Activated B cell treated with CpG ODN at 0.5 μM for 24 hours (primary cell): ENCODE measurements around the gene PRKACA. TPM values are rescaled to one million over a fixed set of nuclear protein-coding genes. Genes with fewer than 3 reads are reported as not detected.

Experiments used
- ATAC-seq: fragments of 200-7000 bp; cut with Tn5 transposase; one replicate; pipeline ENCODE4 v1.10.0; 2021; ENCODE audit warnings: low read depth, mild to moderate bottlenecking, moderate library complexity
- CTCF ChIA-PET: fragments of 350-600 bp; sonication (Branson Sonifier 250); formaldehyde crosslinking; loops from one replicate; lab custom pipeline; 2021; ENCODE audit warnings: antibody characterized with exemption; lab: Charles Lee
- POLR2A ChIA-PET: fragments of 350-600 bp; sonication (Branson Sonifier 250); formaldehyde crosslinking; loops from one replicate; lab custom pipeline; 2021; ENCODE audit warnings: antibody characterized with exemption; lab: Charles Lee
- DNase-seq: peaks from one replicate; pipeline ENCODE4 v3.0.0; 2022
- H3K27ac Mint-ChIP-seq: one replicate; pipeline ENCODE4 v1.8.0; 2020; ENCODE audit warnings: mixed read lengths
- H3K27me3 Mint-ChIP-seq: one replicate; pipeline ENCODE4 v1.8.0; 2021; ENCODE audit warnings: mixed read lengths
- H3K36me3 Mint-ChIP-seq: one replicate; pipeline ENCODE4 v1.8.0; 2021; ENCODE audit warnings: low read depth, mixed read lengths
- H3K4me1 Mint-ChIP-seq: one replicate; pipeline ENCODE4 v1.8.0; 2021; ENCODE audit warnings: mixed read lengths
- H3K4me3 Mint-ChIP-seq: one replicate; pipeline ENCODE4 v1.8.0; 2020; ENCODE audit warnings: mild to moderate bottlenecking, mixed read lengths
- H3K9me3 Mint-ChIP-seq: one replicate; pipeline ENCODE4 v1.8.0; 2020; ENCODE audit warnings: mixed read lengths
- intact Hi-C: fragments of 100-400 bp; cut with micrococcal nuclease; formaldehyde crosslinking; loops from one replicate; pipeline ENCODE4 v1.15.1; 2024
- total RNA-seq: library from RNA; stranded (reverse); gene quantifications from 2 replicates; pipeline ENCODE4 v1.2.3, GENCODE V29; 2022
- TF ChIP-seq, protein P1 (sequence below): fragments of 200-600 bp; IDR thresholded peaks from one replicate; pipeline ENCODE4 v1.8.0; 2022; ENCODE audit warnings: antibody characterized with exemption, mild to moderate bottlenecking

The PRKACA gene
- total RNA-seq, 1 donor from 2014 or later, result 43.7 TPM

- DNase-seq, result no peak
- Mint-ChIP-seq H3K4me1 (peaks cover 16% of the 10 kb centered on the region), H3K36me3 (peaks cover 10% of the 10 kb centered on the region), H3K27ac (no peak overlapping the region), H3K27me3 (no peaks in the 10 kb centered on the region), H3K9me3 (no peaks in the 10 kb centered on the region), H3K4me3 (peak overlapping the region; percentile 94)
- no peak for ATAC-seq
- CTCF ChIA-PET, result interaction anchor here (1.0 to 3.6 kb wide), 23 partner anchors 10 to 344 kb away, joined by 3 to 33 read pairs (median 4); partner anchors contain the start of genes IL27RA, MISP3 and PRKACA
- intact Hi-C loops, result loop anchor here (1.0 to 5.0 kb wide), 14 partner anchors 19 to 984 kb away; partner anchors contain the start of genes DDX39A, IER2, NDUFB7 and PRKACA
- POLR2A ChIA-PET, result interaction anchor here (0.6 to 1.8 kb wide), 24 partner anchors 15 to 1244 kb away, joined by 3 to 17 read pairs (median 4); partner anchors contain the start of genes ADGRE3, AKAP8, IL27RA and NDUFB7
- TF ChIP-seq, protein P1, sequence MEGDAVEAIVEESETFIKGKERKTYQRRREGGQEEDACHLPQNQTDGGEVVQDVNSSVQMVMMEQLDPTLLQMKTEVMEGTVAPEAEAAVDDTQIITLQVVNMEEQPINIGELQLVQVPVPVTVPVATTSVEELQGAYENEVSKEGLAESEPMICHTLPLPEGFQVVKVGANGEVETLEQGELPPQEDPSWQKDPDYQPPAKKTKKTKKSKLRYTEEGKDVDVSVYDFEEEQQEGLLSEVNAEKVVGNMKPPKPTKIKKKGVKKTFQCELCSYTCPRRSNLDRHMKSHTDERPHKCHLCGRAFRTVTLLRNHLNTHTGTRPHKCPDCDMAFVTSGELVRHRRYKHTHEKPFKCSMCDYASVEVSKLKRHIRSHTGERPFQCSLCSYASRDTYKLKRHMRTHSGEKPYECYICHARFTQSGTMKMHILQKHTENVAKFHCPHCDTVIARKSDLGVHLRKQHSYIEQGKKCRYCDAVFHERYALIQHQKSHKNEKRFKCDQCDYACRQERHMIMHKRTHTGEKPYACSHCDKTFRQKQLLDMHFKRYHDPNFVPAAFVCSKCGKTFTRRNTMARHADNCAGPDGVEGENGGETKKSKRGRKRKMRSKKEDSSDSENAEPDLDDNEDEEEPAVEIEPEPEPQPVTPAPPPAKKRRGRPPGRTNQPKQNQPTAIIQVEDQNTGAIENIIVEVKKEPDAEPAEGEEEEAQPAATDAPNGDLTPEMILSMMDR, result no peak
These were observed 18.5 kb upstream of the PRKACA start for GRCh38 chr19:14135985-14136508.

DNA sequence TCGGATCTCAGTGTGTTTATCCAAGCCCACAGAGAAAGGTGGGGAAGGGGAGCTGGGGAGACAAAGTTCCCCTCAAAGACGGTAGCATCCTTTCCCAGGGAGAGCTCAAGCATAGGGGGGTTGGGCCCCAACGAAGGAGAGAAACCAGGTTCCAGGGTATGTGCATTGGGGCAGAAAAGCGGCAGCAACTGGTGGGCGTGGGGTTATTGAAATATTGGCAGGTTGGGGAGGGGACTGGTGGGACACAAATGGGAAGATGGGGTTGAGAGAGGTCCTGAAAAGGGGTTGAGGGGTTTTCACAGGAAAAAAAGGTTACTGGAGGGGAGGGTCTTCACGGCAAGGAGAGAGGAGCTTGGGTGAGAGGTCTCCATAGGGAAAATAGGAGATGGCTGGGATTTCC, 17.8 kb upstream of the PRKACA start:
- DNase-seq (no peak), ATAC-seq (no peak)
- Mint-ChIP-seq H3K36me3 (peaks cover 10% of the 10 kb centered on the region), H3K9me3 (no peaks in the 10 kb centered on the region), H3K4me3 (peak overlapping the region; percentile 94), H3K27me3 (no peaks in the 10 kb centered on the region), H3K27ac (peak overlapping the region; percentile 20), H3K4me1 (peaks cover 16% of the 10 kb centered on the region)
- CTCF ChIA-PET, result interaction anchor here (1.1 to 3.6 kb wide), 3 partner anchors 60 to 338 kb away, joined by 3 to 33 read pairs (median 4); no protein-coding TSS in a partner anchor
- intact Hi-C loops, result loop anchor here (5.0 kb wide), 3 partner anchors 338 to 983 kb away; partner anchors contain the start of genes IER2, NDUFB7, STX10 and ZSWIM4
- POLR2A ChIA-PET, result interaction anchor here (0.7 kb wide), 1 partner anchor 333 kb away, joined by 6 read pairs; no protein-coding TSS in a partner anchor
- TF ChIP-seq, protein P1, result no peak

DNA sequence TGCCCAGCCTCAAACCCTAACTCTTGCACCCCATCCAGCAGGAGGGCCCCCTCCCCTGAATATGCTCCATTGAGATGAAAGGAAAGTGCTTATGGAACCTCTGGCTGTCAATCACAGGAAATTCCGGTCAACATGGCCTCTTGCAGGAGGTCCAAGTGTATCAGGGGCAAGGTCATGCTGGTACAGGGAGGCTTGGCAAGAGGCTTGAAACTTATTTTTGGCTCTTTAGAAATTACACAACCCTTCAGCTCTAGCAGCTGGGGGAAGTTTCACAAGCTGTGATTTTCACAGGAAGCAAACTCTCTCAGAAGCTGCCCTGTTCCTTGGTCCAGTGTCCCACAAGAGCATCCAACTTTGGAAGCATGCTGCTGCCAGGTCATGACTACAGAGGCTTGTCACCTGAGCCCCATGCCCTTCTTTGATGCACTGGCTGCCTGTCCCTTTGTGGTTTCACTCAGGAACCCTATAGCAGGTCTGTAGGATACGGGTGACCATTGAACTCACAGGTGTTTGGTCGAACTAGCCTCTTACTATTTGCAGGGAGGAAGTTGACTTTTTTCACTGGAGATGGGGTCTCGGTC, 10.5 kb upstream of the PRKACA start:
- ChIA-PET CTCF (no interaction called here), POLR2A (no interaction called here)
- no peak for ATAC-seq
- intact Hi-C loops, result no loop called here
- Mint-ChIP-seq H3K4me3 (no peak overlapping the region), H3K4me1 (peaks cover 3% of the 10 kb centered on the region), H3K27ac (no peak overlapping the region), H3K36me3 (no peaks in the 10 kb centered on the region), H3K27me3 (no peaks in the 10 kb centered on the region), H3K9me3 (no peaks in the 10 kb centered on the region)
- no peak for DNase-seq
- TF ChIP-seq, protein P1, result no peak

GRCh38 chr19:14127176-14127575, 9.6 kb upstream of the PRKACA start:
- ATAC-seq (no peak), DNase-seq (no peak)
- no peaks in the 10 kb centered on the region for H3K36me3 Mint-ChIP-seq
- TF ChIP-seq, protein P1, result no peak
- CTCF ChIA-PET, result interaction anchor here (1.4 kb wide), 1 partner anchor 222 kb away, joined by 4 read pairs; no protein-coding TSS in a partner anchor
- H3K9me3 Mint-ChIP-seq, result no peaks in the 10 kb centered on the region
- no peaks in the 10 kb centered on the region for H3K27me3 Mint-ChIP-seq
- H3K4me3 Mint-ChIP-seq, result no peak overlapping the region
- POLR2A ChIA-PET, result no interaction called here
- H3K27ac Mint-ChIP-seq, result no peak overlapping the region
- intact Hi-C loops, result no loop called here
- H3K4me1 Mint-ChIP-seq, result peaks cover 3% of the 10 kb centered on the region

GRCh38 chr19:14122924-14123323, 5.4 kb upstream of the PRKACA start:
- DNase-seq (no peak), ATAC-seq (no peak)
- Mint-ChIP-seq H3K4me1 (peaks cover 8% of the 10 kb centered on the region), H3K27me3 (no peaks in the 10 kb centered on the region), H3K4me3 (no peak overlapping the region), H3K9me3 (no peaks in the 10 kb centered on the region), H3K36me3 (peaks cover 1% of the 10 kb centered on the region), H3K27ac (no peak overlapping the region)
- intact Hi-C loops, result no loop called here
- POLR2A ChIA-PET, result interaction anchor here (0.7 kb wide), 1 partner anchor 489 kb away, joined by 4 read pairs; no protein-coding TSS in a partner anchor
- CTCF ChIA-PET, result no interaction called here
- TF ChIP-seq, protein P1, result no peak
